HG03520 (cell line): ENCODE data around the gene FAM217B.

Experiments
- ATAC-seq: cut with Tn5 transposase; IDR thresholded peaks from one replicate; pipeline ENCODE4 v1.9.1; 2021; ENCODE audit warnings: mild to moderate bottlenecking, moderate library complexity; ENCODE audit not compliant: unreplicated experiment

FAM217B gene

GRCh38 chr20:59972037-59972801 is 32.0 kb downstream of the FAM217B start:
- ATAC-seq = no peak

GRCh38 chr20:59976156-59976782 is 36.1 kb downstream of the FAM217B start:
- ATAC-seq = no peak

- no peak for ATAC-seq
Observed at GRCh38 chr20:59977086-59977485, 36.9 kb downstream of the FAM217B start.

GRCh38 chr20:59983076-59983475 is 42.9 kb downstream of the FAM217B start:
- no peak for ATAC-seq

GRCh38 chr20:59984541-59984940 is 44.4 kb downstream of the FAM217B start:
- no peak for ATAC-seq

GRCh38 chr20:59985164-59985563 is 45.0 kb downstream of the FAM217B start:
- no peak for ATAC-seq

GRCh38 chr20:59985864-59986263 is 45.7 kb downstream of the FAM217B start:
- ATAC-seq = no peak

- no peak for ATAC-seq
Observed at GRCh38 chr20:59987135-59987534, 46.9 kb downstream of the FAM217B start.

- no peak for ATAC-seq
Observed at GRCh38 chr20:59988141-59988540, 48.0 kb downstream of the FAM217B start.

GRCh38 chr20:59992526-59993084 is 52.4 kb downstream of the FAM217B start:
- ATAC-seq = no peak

- no peak for ATAC-seq
Observed at GRCh38 chr20:59993736-59994430, 53.7 kb downstream of the FAM217B start.

GRCh38 chr20:59994697-59995122 is 54.5 kb downstream of the FAM217B start:
- no peak for ATAC-seq

- no peak for ATAC-seq
Observed at GRCh38 chr20:59996108-59996507, 55.9 kb downstream of the FAM217B start.

- ATAC-seq = no peak
Observed at GRCh38 chr20:59997896-59998295, 57.7 kb downstream of the FAM217B start.
